ENCODE data around the gene CPM. TPM values are rescaled to one million over a fixed set of nuclear protein-coding genes. Genes with fewer than 3 reads are reported as not detected.

CPM gene
- total RNA-seq, 1 experiment from 2014 or later: 3.1 TPM

DNA sequence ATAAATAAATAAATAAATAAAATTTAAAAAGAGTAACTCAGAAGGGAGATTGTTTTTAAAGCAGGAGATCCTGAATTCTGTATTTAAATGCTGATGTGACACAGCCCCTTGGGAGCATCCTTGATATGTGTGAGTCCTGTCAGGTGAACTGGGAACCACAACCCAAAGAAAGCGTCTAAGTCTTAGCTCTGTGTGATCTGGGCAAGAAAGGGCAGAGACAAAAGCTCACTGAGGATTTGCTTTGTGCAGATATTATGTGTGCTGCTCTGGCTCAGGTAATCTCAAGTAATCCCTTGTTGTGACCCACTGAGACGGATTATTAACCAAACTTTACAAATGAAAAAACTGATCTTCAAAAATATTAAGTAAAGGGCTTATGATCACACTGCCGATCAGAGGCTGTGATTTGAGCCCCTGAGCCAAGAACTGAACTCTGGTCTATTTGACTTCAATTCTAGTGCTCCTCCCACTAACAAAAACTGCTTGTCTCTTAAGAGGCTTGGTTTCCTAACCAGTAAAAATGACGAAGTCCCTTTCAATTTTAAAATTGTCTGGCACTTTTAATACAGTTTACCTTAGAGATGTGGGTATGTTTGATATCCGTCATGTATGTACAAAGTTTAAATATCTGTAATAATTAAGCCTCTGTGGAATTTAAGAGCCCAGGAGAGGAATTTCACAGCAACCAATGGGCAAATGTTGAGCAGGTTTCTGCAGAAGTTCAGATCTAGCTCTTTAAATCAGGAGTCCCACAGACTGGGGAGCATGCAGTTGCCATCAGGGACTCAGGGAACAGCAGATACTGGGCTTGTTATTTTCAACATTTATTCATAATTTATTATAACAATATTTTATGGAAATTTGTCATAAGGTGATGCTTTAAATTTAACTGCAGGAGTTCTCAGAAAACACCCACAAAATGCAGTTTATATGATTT is 46.1 kb downstream of the CPM start:
- Histone ChIP-seq H3K4me1 (ENCODE audit: insufficient read depth, low read length) (no peaks in the 10 kb centered on the region), H3K4me2 (ENCODE audit: low read length) (no peak overlapping the region), H3K79me2 (ENCODE audit: low read length) (no peaks in the 10 kb centered on the region), H3K4me3 (ENCODE audit: low read length) (no peak overlapping the region), H3F3A (ENCODE audit: low read length, unreplicated experiment) (no peaks in the 10 kb centered on the region), H3K36me3 (ENCODE audit: low read depth, low read length) (no peaks in the 10 kb centered on the region), H3K27ac (ENCODE audit: low read length) (no peak overlapping the region), H4K20me1 (ENCODE audit: low read length) (no peaks in the 10 kb centered on the region), H3K9me3 (ENCODE audit: low read length) (no peaks in the 10 kb centered on the region), H3K27me3 (ENCODE audit: low read length) (no peaks in the 10 kb centered on the region), H3K9ac (ENCODE audit: low read length) (no peak overlapping the region), H2AFZ (ENCODE audit: low read length) (0 out of 2 replicates have a peak overlapping the region, but pooled peaks have one; percentile 6), H3K9me2 (replicated peaks; ENCODE audit: low read length) (no peaks in the 10 kb centered on the region)
- ATAC-seq: no peak
- no peak for DNase-seq
- POLR2A ChIA-PET (ENCODE audit: unreplicated experiment): no interaction called here
- BruUV-seq (replicated peaks): no TSS peak
- intact Hi-C loops (cut with micrococcal nuclease): no loop called here
- CTCF ChIA-PET: no interaction called here
- TF ChIP-seq, protein P1, sequence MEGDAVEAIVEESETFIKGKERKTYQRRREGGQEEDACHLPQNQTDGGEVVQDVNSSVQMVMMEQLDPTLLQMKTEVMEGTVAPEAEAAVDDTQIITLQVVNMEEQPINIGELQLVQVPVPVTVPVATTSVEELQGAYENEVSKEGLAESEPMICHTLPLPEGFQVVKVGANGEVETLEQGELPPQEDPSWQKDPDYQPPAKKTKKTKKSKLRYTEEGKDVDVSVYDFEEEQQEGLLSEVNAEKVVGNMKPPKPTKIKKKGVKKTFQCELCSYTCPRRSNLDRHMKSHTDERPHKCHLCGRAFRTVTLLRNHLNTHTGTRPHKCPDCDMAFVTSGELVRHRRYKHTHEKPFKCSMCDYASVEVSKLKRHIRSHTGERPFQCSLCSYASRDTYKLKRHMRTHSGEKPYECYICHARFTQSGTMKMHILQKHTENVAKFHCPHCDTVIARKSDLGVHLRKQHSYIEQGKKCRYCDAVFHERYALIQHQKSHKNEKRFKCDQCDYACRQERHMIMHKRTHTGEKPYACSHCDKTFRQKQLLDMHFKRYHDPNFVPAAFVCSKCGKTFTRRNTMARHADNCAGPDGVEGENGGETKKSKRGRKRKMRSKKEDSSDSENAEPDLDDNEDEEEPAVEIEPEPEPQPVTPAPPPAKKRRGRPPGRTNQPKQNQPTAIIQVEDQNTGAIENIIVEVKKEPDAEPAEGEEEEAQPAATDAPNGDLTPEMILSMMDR (conservative IDR thresholded peaks at IDR 0.05; ENCODE audit: low read depth, low read length): no peak
- no peak for TF ChIP-seq EZH2 (IDR thresholded peaks at IDR 0.05; ENCODE audit: low read length, unreplicated experiment)
- TF ChIP-seq EZH2phosphoT487 (IDR thresholded peaks at IDR 0.05; ENCODE audit: borderline replicate concordance, low read length): no peak

DNA sequence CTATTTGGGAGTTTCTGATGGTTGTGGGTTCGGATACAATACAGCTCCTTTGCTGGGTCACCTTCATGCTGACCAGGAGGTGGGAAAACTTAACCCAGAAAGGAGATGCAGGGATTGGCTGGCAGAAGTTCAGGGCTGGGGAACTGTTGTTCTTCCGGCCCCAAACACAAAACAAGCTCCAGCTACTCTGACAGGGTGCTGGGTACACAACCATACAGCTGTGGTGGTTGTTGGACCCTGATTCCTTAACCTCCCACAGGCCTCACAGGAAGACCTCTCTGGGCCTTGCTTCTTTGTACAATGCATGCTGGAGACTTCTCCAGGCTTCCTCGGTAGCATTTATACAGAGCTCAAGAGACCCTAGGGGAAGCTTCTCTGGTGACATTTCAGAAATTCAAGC is 47.6 kb downstream of the CPM start:
- ATAC-seq: no peak

More for the DNA sequence above, 47.6 kb downstream of the CPM start:
- Histone ChIP-seq H3K9me2 (replicated peaks; ENCODE audit: low read length) (no peaks in the 10 kb centered on the region), H3K4me2 (ENCODE audit: low read length) (no peak overlapping the region), H3K4me1 (ENCODE audit: insufficient read depth, low read length) (no peaks in the 10 kb centered on the region), H2AFZ (ENCODE audit: low read length) (no peak overlapping the region), H3K27ac (ENCODE audit: low read length) (no peak overlapping the region), H3F3A (ENCODE audit: low read length, unreplicated experiment) (no peaks in the 10 kb centered on the region), H3K79me2 (ENCODE audit: low read length) (no peaks in the 10 kb centered on the region), H4K20me1 (ENCODE audit: low read length) (no peaks in the 10 kb centered on the region), H3K27me3 (ENCODE audit: low read length) (no peaks in the 10 kb centered on the region), H3K4me3 (ENCODE audit: low read length) (no peak overlapping the region), H3K36me3 (ENCODE audit: low read depth, low read length) (no peaks in the 10 kb centered on the region), H3K9ac (ENCODE audit: low read length) (no peak overlapping the region), H3K9me3 (ENCODE audit: low read length) (no peaks in the 10 kb centered on the region)
- POLR2A ChIA-PET (ENCODE audit: unreplicated experiment): no interaction called here
- no peak for TF ChIP-seq EZH2phosphoT487 (IDR thresholded peaks at IDR 0.05; ENCODE audit: borderline replicate concordance, low read length)
- TF ChIP-seq, protein P1 (conservative IDR thresholded peaks at IDR 0.05; ENCODE audit: low read depth, low read length): no peak
- no peak for TF ChIP-seq EZH2 (IDR thresholded peaks at IDR 0.05; ENCODE audit: low read length, unreplicated experiment)
- BruUV-seq (replicated peaks): no TSS peak
- DNase-seq: no peak
- intact Hi-C loops (cut with micrococcal nuclease): no loop called here
- CTCF ChIA-PET: no interaction called here
